K562 (cell line): Measurements from ENCODE around the gene POLR2M. TPM values are rescaled to one million over a fixed set of nuclear protein-coding genes. Genes with fewer than 3 reads are reported as not detected.
A peak's percentile ranks its signal among the peaks of the same experiment; 100 is the strongest.

Source experiments
- ARID2 ChIP-seq: fragments of 450-650 bp; IDR thresholded peaks from 2 replicates; pipeline ENCODE4 v1.6.1; 2017; ENCODE audit warnings: antibody characterized with exemption, mild to moderate bottlenecking
- CC2D1A ChIP-seq: fragments of 450-650 bp; IDR thresholded peaks from 2 replicates; pipeline ENCODE4 v1.6.1; 2017; ENCODE audit warnings: mild to moderate bottlenecking
- CHAMP1 ChIP-seq: fragments of 450-650 bp; IDR thresholded peaks from 2 replicates; pipeline ENCODE4 v1.6.1; 2016; ENCODE audit warnings: mild to moderate bottlenecking
- EGR1 ChIP-seq: fragments of 450-650 bp; conservative IDR thresholded peaks from 2 replicates; pipeline ENCODE4 v1.6.1; 2017; ENCODE audit warnings: mild to moderate bottlenecking
- ELK3 ChIP-seq: fragments of 450-650 bp; formaldehyde crosslinking; IDR thresholded peaks from 2 replicates; pipeline ENCODE4 v1.4.0; 2020; ENCODE audit warnings: mild to moderate bottlenecking
- EP400 ChIP-seq: fragments of 450-650 bp; IDR thresholded peaks from 2 replicates; pipeline ENCODE4 v1.6.1; 2017; ENCODE audit warnings: antibody characterized with exemption, mild to moderate bottlenecking, moderate library complexity
- HMG20A ChIP-seq: fragments of 450-650 bp; formaldehyde crosslinking; conservative IDR thresholded peaks from 2 replicates; pipeline ENCODE4 v1.4.0; 2020; ENCODE audit warnings: mild to moderate bottlenecking, mixed read lengths
- KDM1A ChIP-seq, 2 experiments: fragments of 450-650 bp; IDR thresholded peaks; 2 replicates each; pipeline ENCODE4 v1.6.1; 2016; ENCODE audit warnings: mild to moderate bottlenecking in 2 of 2
- MAZ ChIP-seq, 2 experiments: fragments of 450-650 bp in 1 of 2; sonication (generic) in 1 of 2; formaldehyde crosslinking; IDR thresholded peaks in 1 of 2; conservative IDR thresholded peaks in 1 of 2; 2 replicates each; pipeline versions ENCODE4 v1.4.0 to v1.5.0; 2020; ENCODE audit warnings: mild to moderate bottlenecking in 1 of 2, missing genetic modification reagents in 1 of 2
- NELFE ChIP-seq: IDR thresholded peaks from 2 replicates; pipeline ENCODE4 v1.6.1; 2011; ENCODE audit warnings: mild to moderate bottlenecking; ENCODE audit not compliant: insufficient read depth, insufficient read length
- NFIC ChIP-seq: fragments of 450-650 bp; IDR thresholded peaks from 2 replicates; pipeline ENCODE4 v1.6.1; 2017; ENCODE audit warnings: mild to moderate bottlenecking, inconsistent platforms
- PHB2 ChIP-seq: fragments of 450-650 bp; IDR thresholded peaks from 2 replicates; pipeline ENCODE4 v1.6.1; 2017; ENCODE audit warnings: low read depth
- PHF8 ChIP-seq: fragments of 200-600 bp; sonication (generic); IDR thresholded peaks from 2 replicates; pipeline ENCODE4 v1.6.1; 2012; ENCODE audit warnings: mixed run types, mild to moderate bottlenecking, inconsistent platforms, low read length, moderate library complexity, borderline replicate concordance
- POU5F1 ChIP-seq: fragments of 150-350 bp; IDR thresholded peaks from 2 replicates; pipeline ENCODE4 v1.6.1; 2014; ENCODE audit warnings: borderline replicate concordance, low read length, low read depth, mild to moderate bottlenecking; ENCODE audit not compliant: partially characterized antibody
- PRPF4 ChIP-seq: fragments of 200-400 bp; formaldehyde crosslinking; IDR thresholded peaks from one replicate; pipeline ENCODE4 v1.6.1; 2017; ENCODE audit warnings: low read length, low read depth, mild to moderate bottlenecking; ENCODE audit not compliant: insufficient read depth, poor library complexity, severe bottlenecking
- RHOXF2B ChIP-seq: fragments of 250-450 bp; sonication (Bioruptor Pico); conservative IDR thresholded peaks from 2 replicates; pipeline ENCODE4 v1.5.1; 2021
- SIRT6 ChIP-seq: IDR thresholded peaks from one replicate; pipeline ENCODE4 v1.6.1; 2012; ENCODE audit warnings: low read depth, mild to moderate bottlenecking, control low read depth, inconsistent platforms, low read length, moderate library complexity
- SMAD3 ChIP-seq: fragments of 450-650 bp; formaldehyde crosslinking; conservative IDR thresholded peaks from 2 replicates; pipeline ENCODE4 v1.4.0; 2020; ENCODE audit warnings: mild to moderate bottlenecking
- TAF9B ChIP-seq: fragments of 450-650 bp; IDR thresholded peaks from 2 replicates; pipeline ENCODE4 v1.6.1; 2018; ENCODE audit warnings: mild to moderate bottlenecking; ENCODE audit not compliant: partially characterized antibody
- ZBTB26 ChIP-seq: fragments of 450-650 bp; formaldehyde crosslinking; IDR thresholded peaks from 2 replicates; pipeline ENCODE4 v1.4.0; 2022; ENCODE audit warnings: missing genetic modification characterization
- ZBTB5 ChIP-seq: fragments of 450-650 bp; IDR thresholded peaks from 2 replicates; pipeline ENCODE4 v1.6.1; 2017; ENCODE audit warnings: antibody characterized with exemption
- ZNF57 ChIP-seq: fragments of 450-650 bp; formaldehyde crosslinking; IDR thresholded peaks from 2 replicates; pipeline ENCODE4 v1.4.0; 2020; ENCODE audit warnings: mild to moderate bottlenecking, moderate library complexity
- ZZZ3 ChIP-seq: fragments of 450-650 bp; IDR thresholded peaks from 2 replicates; pipeline ENCODE4 v1.6.1; 2016; ENCODE audit warnings: antibody characterized with exemption, mild to moderate bottlenecking, moderate library complexity
- polyA plus RNA-seq, 8 experiments: library from polyadenylated mRNA; depleted of rRNA in 4 of 8; stranded (reverse) in 5 of 8; unstranded in 3 of 8; fragments of >200 nt; fragmentation: Nextera tagmentation in 2 of 8; fragmentation: Illumina TruSeq in 1 of 8; extraction: Ambion mirVana in 2 of 8; extraction: Trizol in 1 of 8; gene quantifications; 2 replicates each; pipeline versions ENCODE4 v1.2.1 to v1.2.3, GENCODE V29; 2011 to 2014; ENCODE audit warnings: inconsistent platforms in 1 of 8, missing spikeins in 1 of 8
- total RNA-seq, 7 experiments: library from RNA; depleted of rRNA in 6 of 7; stranded (reverse); fragments of >200 nt in 6 of 7; fragmentation: Illumina TruSeq in 2 of 7; extraction: Trizol in 2 of 7; gene quantifications; 2 replicates each; pipeline versions ENCODE4 v1.2.1 to v1.2.3, GENCODE V29; 2011 to 2021; ENCODE audit warnings: low replicate concordance in 1 of 7

POLR2M gene
- total and polyA plus RNA-seq, 9 of the 15 experiments (the other 6 are each of a cell fraction or from before 2014, with no cell fraction given): 9.2 to 1,050 (median 43.0) TPM

GRCh38 chr15:57706405-57707209 lies at the start of gene POLR2M (continued):
- TF ChIP-seq ZNF57 (CRISPR knock-in tag) (no peak), CHAMP1 (peak; percentile 71), EP400 (peak; percentile 92), ELK3 (no peak), EGR1 (peak; percentile 67), SMAD3 (CRISPR knock-in tag) (no peak), TAF9B (peak; percentile 83), NFIC (peak; percentile 91), PHB2 (no peak), RHOXF2B (no peak), HMG20A (no peak), ZZZ3 (no peak), SIRT6 (no peak), ZBTB26 (CRISPR knock-in tag) (no peak), PHF8 (peak; percentile 90), POU5F1 (no peak), ZBTB5 (no peak), PRPF4 (no peak), CC2D1A (peak; percentile 50; the same call in 1 of the 2 replicates), NELFE (no peak), MAZ (CRISPR knock-in tag; conservative IDR thresholded peaks at IDR 0.05 in 1 of 2, IDR thresholded peaks at IDR 0.05 in 1 of 2) (peak; percentile 81 to 96; a peak in 3 of 4 replicates), ARID2 (no peak), KDM1A (IDR thresholded peaks at IDR 0.05) (no peak)
